HepG2 (cell line): ENCODE results near the gene NT5C. TPM values are rescaled to one million over a fixed set of nuclear protein-coding genes. Genes with fewer than 3 reads are reported as not detected.

Experiments used
- ARID2 ChIP-seq: sonication (generic); formaldehyde crosslinking; IDR thresholded peaks from 2 replicates; pipeline ENCODE4 v1.8.1; 2022; ENCODE audit warnings: mild to moderate bottlenecking, missing genetic modification reagents, borderline replicate concordance
- ATRX ChIP-seq: sonication (generic); formaldehyde crosslinking; IDR thresholded peaks from 2 replicates; pipeline ENCODE4 v1.4.0; 2020; ENCODE audit warnings: missing genetic modification reagents, borderline replicate concordance
- ELF4 ChIP-seq: sonication (generic); formaldehyde crosslinking; IDR thresholded peaks from 2 replicates; pipeline ENCODE4 v1.5.0; 2020; ENCODE audit warnings: missing genetic modification reagents, mild to moderate bottlenecking, moderate library complexity, borderline replicate concordance
- ERF ChIP-seq: IDR thresholded peaks from 2 replicates; pipeline ENCODE4 v1.6.1; 2018; ENCODE audit warnings: missing biosample characterization, missing genetic modification reagents
- HNF1A ChIP-seq, 2 experiments: sonication (generic) in 1 of 2; formaldehyde crosslinking in 1 of 2; IDR thresholded peaks; 2 replicates each; pipeline versions ENCODE4 v1.4.0 to v1.6.1; 2016 to 2020; ENCODE audit warnings: borderline replicate concordance in 1 of 2, low read depth in 1 of 2, mild to moderate bottlenecking in 1 of 2, missing genetic modification reagents in 1 of 2
- JUN ChIP-seq: sonication (generic); formaldehyde crosslinking; IDR thresholded peaks from 2 replicates; pipeline ENCODE4 v1.4.0; 2020; ENCODE audit warnings: mild to moderate bottlenecking, missing genetic modification reagents
- KLF15 ChIP-seq: sonication (generic); formaldehyde crosslinking; IDR thresholded peaks from 2 replicates; pipeline ENCODE4 v1.8.1; 2023; ENCODE audit warnings: borderline replicate concordance, mild to moderate bottlenecking, inconsistent platforms, missing genetic modification reagents, mixed read lengths
- MEIS1 ChIP-seq: sonication (generic); formaldehyde crosslinking; IDR thresholded peaks from 2 replicates; pipeline ENCODE4 v1.9.0; 2021; ENCODE audit warnings: mild to moderate bottlenecking, missing genetic modification reagents, moderate library complexity, borderline replicate concordance
- NFE2L1 ChIP-seq: sonication (generic); formaldehyde crosslinking; IDR thresholded peaks from 2 replicates; pipeline ENCODE4 v1.4.0; 2020; ENCODE audit warnings: missing genetic modification reagents, mild to moderate bottlenecking, borderline replicate concordance
- NR3C1 ChIP-seq: sonication (generic); formaldehyde crosslinking; IDR thresholded peaks from 2 replicates; pipeline ENCODE4 v1.4.0; 2020; ENCODE audit warnings: missing genetic modification reagents
- REPIN1 ChIP-seq: sonication (generic); formaldehyde crosslinking; IDR thresholded peaks from 2 replicates; pipeline ENCODE4 v1.8.0; 2022; ENCODE audit warnings: missing genetic modification reagents, low read depth, mild to moderate bottlenecking, borderline replicate concordance
- RFX1 ChIP-seq: fragments of 450-650 bp; IDR thresholded peaks from 2 replicates; pipeline ENCODE4 v1.6.1; 2017
- SNRNP70 ChIP-seq: fragments of 200-400 bp; formaldehyde crosslinking; IDR thresholded peaks from 2 replicates; pipeline ENCODE4 v1.6.1; 2017; ENCODE audit warnings: mild to moderate bottlenecking, low read depth, low read length, moderate library complexity
- SP140L ChIP-seq: sonication (generic); formaldehyde crosslinking; IDR thresholded peaks from 2 replicates; pipeline ENCODE4 v1.4.0; 2020; ENCODE audit warnings: missing genetic modification reagents, borderline replicate concordance
- TBL1XR1 ChIP-seq: fragments of 150-350 bp; IDR thresholded peaks from 2 replicates; pipeline ENCODE4 v1.6.1; 2014; ENCODE audit warnings: borderline replicate concordance, low read length; ENCODE audit not compliant: partially characterized antibody
- TOE1 ChIP-seq: sonication (generic); formaldehyde crosslinking; IDR thresholded peaks from 2 replicates; pipeline ENCODE4 v1.4.0; 2020; ENCODE audit warnings: mild to moderate bottlenecking, missing genetic modification reagents
- ZNF180 ChIP-seq: sonication (generic); formaldehyde crosslinking; IDR thresholded peaks from 2 replicates; pipeline ENCODE4 v1.4.0; 2020; ENCODE audit warnings: low read depth, missing genetic modification reagents, borderline replicate concordance
- ZNF503 ChIP-seq: sonication (generic); formaldehyde crosslinking; IDR thresholded peaks from 2 replicates; pipeline ENCODE4 v1.4.0; 2020; ENCODE audit warnings: missing genetic modification reagents
- ZNF614 ChIP-seq: IDR thresholded peaks from 2 replicates; pipeline ENCODE4 v1.6.1; 2018; ENCODE audit warnings: missing biosample characterization, missing genetic modification reagents, inconsistent platforms, borderline replicate concordance
- ZNF776 ChIP-seq: sonication (generic); formaldehyde crosslinking; IDR thresholded peaks from 2 replicates; pipeline ENCODE4 v1.4.0; 2020; ENCODE audit warnings: mild to moderate bottlenecking, missing genetic modification reagents
- ZNF781 ChIP-seq: sonication (generic); formaldehyde crosslinking; IDR thresholded peaks from 2 replicates; pipeline ENCODE4 v1.5.1; 2020; ENCODE audit warnings: borderline replicate concordance, mild to moderate bottlenecking, missing genetic modification reagents; ENCODE audit errors: not compliant biosample characterization
- polyA plus RNA-seq, 8 experiments: library from polyadenylated mRNA; depleted of rRNA in 3 of 8; stranded (reverse) in 7 of 8; unstranded in 1 of 8; fragments of >200 nt; fragmentation: Illumina TruSeq in 4 of 8; extraction: Trizol in 4 of 8; gene quantifications; 2 replicates each; pipeline versions ENCODE4 v1.2.1 to v1.2.3, GENCODE V29; 2011 to 2016; ENCODE audit warnings: low read depth in 4 of 8, missing spikeins in 1 of 8, mixed read lengths in 1 of 8; ENCODE audit not compliant: insufficient read depth in 1 of 8
- total RNA-seq, 5 experiments: library from RNA; depleted of rRNA; stranded (reverse); fragments of >200 nt; fragmentation: Illumina TruSeq; extraction: Trizol; gene quantifications; 2 replicates each; pipeline ENCODE4 v1.2.3, GENCODE V29; 2016; ENCODE audit warnings: low read depth in 1 of 5

Gene NT5C
- total and polyA plus RNA-seq, 2 of the 13 experiments (the other 11 are each of a cell fraction or from before 2014, with no cell fraction given): 42.8 to 48.6 TPM

GRCh38 chr17:75154195-75155106 is 22.9 kb upstream of the NT5C start, which contains the start of gene JPT1 (continued):
- 0 out of 2 replicates have a peak, but pooled peaks have one; percentile 10 for TF ChIP-seq KLF15 (CRISPR knock-in tag)
- TF ChIP-seq REPIN1 (CRISPR knock-in tag): peak; percentile 94
- no peak for TF ChIP-seq HNF1A (IDR thresholded peaks at IDR 0.05; ENCODE audit: low read depth)
- TF ChIP-seq HNF1A (CRISPR knock-in tag; IDR thresholded peaks at IDR 0.05; ENCODE audit: borderline replicate concordance): peak; percentile 61; the same call in 1 of the 2 replicates
- peak; percentile 89 for TF ChIP-seq ERF (CRISPR knock-in tag)
- no peak for TF ChIP-seq JUN (CRISPR knock-in tag)
- no peak for TF ChIP-seq ATRX (CRISPR knock-in tag)
- TF ChIP-seq NR3C1 (CRISPR knock-in tag): 0 out of 2 replicates have a peak, but pooled peaks have one; percentile 53
- peak; percentile 84 for TF ChIP-seq MEIS1 (CRISPR knock-in tag)
- TF ChIP-seq ARID2 (CRISPR knock-in tag): 0 out of 2 replicates have a peak, but pooled peaks have one; percentile 42
- peak; percentile 61; the same call in 1 of the 2 replicates for TF ChIP-seq SP140L
- TF ChIP-seq TBL1XR1: peak; percentile 88
- TF ChIP-seq ZNF180 (CRISPR knock-in tag): no peak
- TF ChIP-seq ZNF614 (CRISPR knock-in tag): no peak
- TF ChIP-seq RFX1: no peak
- peak; percentile 85 for TF ChIP-seq ZNF781 (CRISPR knock-in tag)
- no peak for TF ChIP-seq TOE1 (CRISPR knock-in tag)
- no peak for TF ChIP-seq ELF4 (CRISPR knock-in tag)
- peak; percentile 33; the same call in 1 of the 2 replicates for TF ChIP-seq ZNF503 (CRISPR knock-in tag)
- peak; percentile 98 for TF ChIP-seq ZNF776 (CRISPR knock-in tag)
- TF ChIP-seq NFE2L1 (CRISPR knock-in tag): no peak
- no peak for TF ChIP-seq SNRNP70
